HepG2 (cell line): Measurements from ENCODE around the gene MTHFD2L. TPM values are rescaled to one million over a fixed set of nuclear protein-coding genes. Genes with fewer than 3 reads are reported as not detected.

Experiments
- DNMT1 ChIP-seq: sonication (generic); formaldehyde crosslinking; IDR thresholded peaks from 2 replicates; pipeline ENCODE4 v1.5.1; 2020; ENCODE audit warnings: mild to moderate bottlenecking, missing genetic modification reagents
- FOXK2 ChIP-seq: fragments of 450-650 bp; IDR thresholded peaks from 2 replicates; pipeline ENCODE4 v1.6.1; 2016
- FOXM1 ChIP-seq: sonication (generic); formaldehyde crosslinking; IDR thresholded peaks from 2 replicates; pipeline ENCODE4 v1.5.0; 2020; ENCODE audit warnings: missing genetic modification reagents
- HHEX ChIP-seq: IDR thresholded peaks from 2 replicates; pipeline ENCODE4 v1.6.1; 2016; ENCODE audit warnings: control low read depth
- MAFF ChIP-seq: IDR thresholded peaks from 2 replicates; pipeline ENCODE4 v1.6.1; 2011; ENCODE audit warnings: low read depth, low read length, improper control_type of control experiment
- MIXL1 ChIP-seq: IDR thresholded peaks from 2 replicates; pipeline ENCODE4 v1.6.1; 2016
- PHF5A ChIP-seq: IDR thresholded peaks from one replicate; pipeline ENCODE4 v1.6.1; 2018; ENCODE audit warnings: low read depth, missing genetic modification reagents; ENCODE audit not compliant: unreplicated experiment
- RCOR2 ChIP-seq: IDR thresholded peaks from 2 replicates; pipeline ENCODE4 v1.6.1; 2016; ENCODE audit warnings: missing biosample characterization, missing genetic modification reagents
- SMAD3 ChIP-seq: sonication (generic); formaldehyde crosslinking; IDR thresholded peaks from 2 replicates; pipeline ENCODE4 v1.4.0; 2020; ENCODE audit warnings: missing genetic modification reagents
- SOX5 ChIP-seq: IDR thresholded peaks from 2 replicates; pipeline ENCODE4 v1.6.1; 2016; ENCODE audit warnings: borderline replicate concordance
- ZMYM2 ChIP-seq: sonication (generic); formaldehyde crosslinking; IDR thresholded peaks from 2 replicates; pipeline ENCODE4 v1.8.0; 2022; ENCODE audit warnings: mild to moderate bottlenecking, missing genetic modification reagents
- ZNF264 ChIP-seq: sonication (generic); formaldehyde crosslinking; IDR thresholded peaks from 2 replicates; pipeline ENCODE4 v1.4.0; 2020; ENCODE audit warnings: missing genetic modification reagents
- ZNF615 ChIP-seq: sonication (generic); formaldehyde crosslinking; IDR thresholded peaks from 2 replicates; pipeline ENCODE4 v1.5.0; 2020; ENCODE audit warnings: mild to moderate bottlenecking, missing genetic modification reagents, borderline replicate concordance
- ZNF776 ChIP-seq: sonication (generic); formaldehyde crosslinking; IDR thresholded peaks from 2 replicates; pipeline ENCODE4 v1.4.0; 2020; ENCODE audit warnings: mild to moderate bottlenecking, missing genetic modification reagents
- ZNF879 ChIP-seq: sonication (generic); formaldehyde crosslinking; IDR thresholded peaks from 2 replicates; pipeline ENCODE4 v1.8.1; 2023; ENCODE audit warnings: missing genetic modification reagents
- polyA plus RNA-seq, 8 experiments: library from polyadenylated mRNA; depleted of rRNA in 3 of 8; stranded (reverse) in 7 of 8; unstranded in 1 of 8; fragments of >200 nt; fragmentation: Illumina TruSeq in 4 of 8; extraction: Trizol in 4 of 8; gene quantifications; 2 replicates each; pipeline versions ENCODE4 v1.2.1 to v1.2.3, GENCODE V29; 2011 to 2016; ENCODE audit warnings: low read depth in 4 of 8, missing spikeins in 1 of 8, mixed read lengths in 1 of 8; ENCODE audit not compliant: insufficient read depth in 1 of 8
- total RNA-seq, 5 experiments: library from RNA; depleted of rRNA; stranded (reverse); fragments of >200 nt; fragmentation: Illumina TruSeq; extraction: Trizol; gene quantifications; 2 replicates each; pipeline ENCODE4 v1.2.3, GENCODE V29; 2016; ENCODE audit warnings: low read depth in 1 of 5
- TF ChIP-seq, protein P1 (sequence below): sonication (generic); formaldehyde crosslinking; IDR thresholded peaks from 2 replicates; pipeline ENCODE4 v1.4.0; 2020; ENCODE audit warnings: missing genetic modification reagents, borderline replicate concordance
- TF ChIP-seq, protein P2 (sequence below): sonication (generic); formaldehyde crosslinking; IDR thresholded peaks from 2 replicates; pipeline ENCODE4 v1.8.0; 2022; ENCODE audit warnings: missing genetic modification reagents, mild to moderate bottlenecking, moderate library complexity, borderline replicate concordance
- TF ChIP-seq, protein P3 (sequence below): sonication (generic); formaldehyde crosslinking; IDR thresholded peaks from 2 replicates; pipeline ENCODE4 v1.8.0; 2022; ENCODE audit warnings: missing genetic modification reagents, low read depth, mild to moderate bottlenecking, borderline replicate concordance
- TF ChIP-seq, protein P4 (sequence below): sonication (generic); formaldehyde crosslinking; IDR thresholded peaks from 2 replicates; pipeline ENCODE4 v1.4.0; 2020; ENCODE audit warnings: missing genetic modification reagents; ENCODE audit errors: not compliant biosample characterization
- TF ChIP-seq, protein P5 (sequence below): sonication (generic); formaldehyde crosslinking; IDR thresholded peaks from 2 replicates; pipeline ENCODE4 v1.4.0; 2020; ENCODE audit warnings: missing genetic modification reagents
- TF ChIP-seq, protein P6 (sequence below): sonication (generic); formaldehyde crosslinking; IDR thresholded peaks from 2 replicates; pipeline ENCODE4 v1.5.0; 2020; ENCODE audit warnings: mild to moderate bottlenecking, missing genetic modification reagents

The MTHFD2L gene
- total and polyA plus RNA-seq, 2 of the 13 experiments (the other 11 are each of a cell fraction or from before 2014, with no cell fraction given) = 10.5 to 14.9 TPM

DNA sequence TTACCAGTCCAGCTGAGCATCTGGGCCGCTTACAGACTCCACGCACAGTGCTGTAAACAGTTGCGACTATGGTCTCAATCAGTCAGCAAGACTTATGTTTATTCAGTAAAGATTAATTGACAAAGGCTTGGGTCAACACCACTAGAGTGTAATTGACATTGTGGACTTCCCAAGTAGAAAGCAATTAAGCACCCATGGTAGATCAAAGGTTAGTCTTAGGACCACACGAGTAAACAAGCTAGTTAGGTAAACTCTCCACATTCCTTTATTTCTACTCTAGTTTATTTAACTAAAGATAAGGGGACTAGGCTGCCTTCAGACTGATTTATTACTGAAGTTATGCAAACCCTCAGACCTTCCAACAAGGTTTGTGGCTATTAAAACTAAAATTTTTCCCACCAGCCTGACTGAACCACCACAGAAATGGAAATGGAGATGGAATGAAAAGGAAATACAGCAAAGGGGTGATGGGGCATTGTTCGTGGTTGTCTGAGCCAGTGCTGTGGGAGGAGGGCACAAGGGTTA is 44.2 kb downstream of the MTHFD2L start (continued):
- TF ChIP-seq, protein P1, sequence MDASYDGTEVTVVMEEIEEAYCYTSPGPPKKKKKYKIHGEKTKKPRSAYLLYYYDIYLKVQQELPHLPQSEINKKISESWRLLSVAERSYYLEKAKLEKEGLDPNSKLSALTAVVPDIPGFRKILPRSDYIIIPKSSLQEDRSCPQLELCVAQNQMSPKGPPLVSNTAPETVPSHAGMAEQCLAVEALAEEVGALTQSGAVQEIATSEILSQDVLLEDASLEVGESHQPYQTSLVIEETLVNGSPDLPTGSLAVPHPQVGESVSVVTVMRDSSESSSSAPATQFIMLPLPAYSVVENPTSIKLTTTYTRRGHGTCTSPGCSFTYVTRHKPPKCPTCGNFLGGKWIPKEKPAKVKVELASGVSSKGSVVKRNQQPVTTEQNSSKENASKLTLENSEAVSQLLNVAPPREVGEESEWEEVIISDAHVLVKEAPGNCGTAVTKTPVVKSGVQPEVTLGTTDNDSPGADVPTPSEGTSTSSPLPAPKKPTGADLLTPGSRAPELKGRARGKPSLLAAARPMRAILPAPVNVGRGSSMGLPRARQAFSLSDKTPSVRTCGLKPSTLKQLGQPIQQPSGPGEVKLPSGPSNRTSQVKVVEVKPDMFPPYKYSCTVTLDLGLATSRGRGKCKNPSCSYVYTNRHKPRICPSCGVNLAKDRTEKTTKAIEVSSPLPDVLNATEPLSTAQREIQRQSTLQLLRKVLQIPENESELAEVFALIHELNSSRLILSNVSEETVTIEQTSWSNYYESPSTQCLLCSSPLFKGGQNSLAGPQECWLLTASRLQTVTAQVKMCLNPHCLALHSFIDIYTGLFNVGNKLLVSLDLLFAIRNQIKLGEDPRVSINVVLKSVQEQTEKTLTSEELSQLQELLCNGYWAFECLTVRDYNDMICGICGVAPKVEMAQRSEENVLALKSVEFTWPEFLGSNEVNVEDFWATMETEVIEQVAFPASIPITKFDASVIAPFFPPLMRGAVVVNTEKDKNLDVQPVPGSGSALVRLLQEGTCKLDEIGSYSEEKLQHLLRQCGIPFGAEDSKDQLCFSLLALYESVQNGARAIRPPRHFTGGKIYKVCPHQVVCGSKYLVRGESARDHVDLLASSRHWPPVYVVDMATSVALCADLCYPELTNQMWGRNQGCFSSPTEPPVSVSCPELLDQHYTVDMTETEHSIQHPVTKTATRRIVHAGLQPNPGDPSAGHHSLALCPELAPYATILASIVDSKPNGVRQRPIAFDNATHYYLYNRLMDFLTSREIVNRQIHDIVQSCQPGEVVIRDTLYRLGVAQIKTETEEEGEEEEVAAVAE (CRISPR knock-in tag) = 0 out of 2 replicates have a peak, but pooled peaks have one; percentile 68
- TF ChIP-seq, protein P2, sequence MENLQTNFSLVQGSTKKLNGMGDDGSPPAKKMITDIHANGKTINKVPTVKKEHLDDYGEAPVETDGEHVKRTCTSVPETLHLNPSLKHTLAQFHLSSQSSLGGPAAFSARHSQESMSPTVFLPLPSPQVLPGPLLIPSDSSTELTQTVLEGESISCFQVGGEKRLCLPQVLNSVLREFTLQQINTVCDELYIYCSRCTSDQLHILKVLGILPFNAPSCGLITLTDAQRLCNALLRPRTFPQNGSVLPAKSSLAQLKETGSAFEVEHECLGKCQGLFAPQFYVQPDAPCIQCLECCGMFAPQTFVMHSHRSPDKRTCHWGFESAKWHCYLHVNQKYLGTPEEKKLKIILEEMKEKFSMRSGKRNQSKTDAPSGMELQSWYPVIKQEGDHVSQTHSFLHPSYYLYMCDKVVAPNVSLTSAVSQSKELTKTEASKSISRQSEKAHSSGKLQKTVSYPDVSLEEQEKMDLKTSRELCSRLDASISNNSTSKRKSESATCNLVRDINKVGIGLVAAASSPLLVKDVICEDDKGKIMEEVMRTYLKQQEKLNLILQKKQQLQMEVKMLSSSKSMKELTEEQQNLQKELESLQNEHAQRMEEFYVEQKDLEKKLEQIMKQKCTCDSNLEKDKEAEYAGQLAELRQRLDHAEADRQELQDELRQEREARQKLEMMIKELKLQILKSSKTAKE (CRISPR knock-in tag) = peak; percentile 92
- TF ChIP-seq ZMYM2 (CRISPR knock-in tag) = no peak
- TF ChIP-seq, protein P3, sequence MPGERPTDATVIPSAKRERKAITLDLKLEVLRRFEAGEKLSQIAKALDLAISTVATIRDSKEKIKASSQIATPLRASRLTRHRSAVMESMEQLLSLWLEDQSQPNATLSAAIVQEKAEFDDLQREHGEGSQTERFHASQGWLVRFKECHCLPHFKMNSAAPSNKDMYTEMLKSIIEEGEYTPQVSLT = no peak
- TF ChIP-seq ZNF776 (CRISPR knock-in tag) = no peak
- no peak for TF ChIP-seq ZNF879 (CRISPR knock-in tag)
- TF ChIP-seq FOXM1 (CRISPR knock-in tag) = no peak
- peak; percentile 98 for TF ChIP-seq SOX5
- TF ChIP-seq MAFF = no peak
- TF ChIP-seq RCOR2 (CRISPR knock-in tag) = peak; percentile 97
- TF ChIP-seq SMAD3 (CRISPR knock-in tag) = peak; percentile 97
- TF ChIP-seq, protein P4, sequence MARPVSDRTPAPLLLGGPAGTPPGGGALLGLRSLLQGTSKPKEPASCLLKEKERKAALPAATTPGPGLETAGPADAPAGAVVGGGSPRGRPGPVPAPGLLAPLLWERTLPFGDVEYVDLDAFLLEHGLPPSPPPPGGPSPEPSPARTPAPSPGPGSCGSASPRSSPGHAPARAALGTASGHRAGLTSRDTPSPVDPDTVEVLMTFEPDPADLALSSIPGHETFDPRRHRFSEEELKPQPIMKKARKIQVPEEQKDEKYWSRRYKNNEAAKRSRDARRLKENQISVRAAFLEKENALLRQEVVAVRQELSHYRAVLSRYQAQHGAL (CRISPR knock-in tag) = no peak
- TF ChIP-seq FOXK2 = peak; percentile 47; the same call in 1 of the 2 replicates
- peak; percentile 100 for TF ChIP-seq HHEX (CRISPR knock-in tag)
- no peak for TF ChIP-seq PHF5A (CRISPR knock-in tag)
- no peak for TF ChIP-seq ZNF615 (CRISPR knock-in tag)
- no peak for TF ChIP-seq ZNF264
- no peak for TF ChIP-seq DNMT1 (CRISPR knock-in tag)
- TF ChIP-seq, protein P5, sequence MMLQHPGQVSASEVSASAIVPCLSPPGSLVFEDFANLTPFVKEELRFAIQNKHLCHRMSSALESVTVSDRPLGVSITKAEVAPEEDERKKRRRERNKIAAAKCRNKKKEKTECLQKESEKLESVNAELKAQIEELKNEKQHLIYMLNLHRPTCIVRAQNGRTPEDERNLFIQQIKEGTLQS (CRISPR knock-in tag) = peak; percentile 34; the same call in 1 of the 2 replicates
- peak; percentile 100 for TF ChIP-seq MIXL1
- TF ChIP-seq, protein P6, sequence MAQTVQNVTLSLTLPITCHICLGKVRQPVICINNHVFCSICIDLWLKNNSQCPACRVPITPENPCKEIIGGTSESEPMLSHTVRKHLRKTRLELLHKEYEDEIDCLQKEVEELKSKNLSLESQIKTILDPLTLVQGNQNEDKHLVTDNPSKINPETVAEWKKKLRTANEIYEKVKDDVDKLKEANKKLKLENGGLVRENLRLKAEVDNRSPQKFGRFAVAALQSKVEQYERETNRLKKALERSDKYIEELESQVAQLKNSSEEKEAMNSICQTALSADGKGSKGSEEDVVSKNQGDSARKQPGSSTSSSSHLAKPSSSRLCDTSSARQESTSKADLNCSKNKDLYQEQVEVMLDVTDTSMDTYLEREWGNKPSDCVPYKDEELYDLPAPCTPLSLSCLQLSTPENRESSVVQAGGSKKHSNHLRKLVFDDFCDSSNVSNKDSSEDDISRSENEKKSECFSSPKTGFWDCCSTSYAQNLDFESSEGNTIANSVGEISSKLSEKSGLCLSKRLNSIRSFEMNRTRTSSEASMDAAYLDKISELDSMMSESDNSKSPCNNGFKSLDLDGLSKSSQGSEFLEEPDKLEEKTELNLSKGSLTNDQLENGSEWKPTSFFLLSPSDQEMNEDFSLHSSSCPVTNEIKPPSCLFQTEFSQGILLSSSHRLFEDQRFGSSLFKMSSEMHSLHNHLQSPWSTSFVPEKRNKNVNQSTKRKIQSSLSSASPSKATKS = no peak
